ENCODE measurements around the gene CATSPER1.

Gene CATSPER1

DNA sequence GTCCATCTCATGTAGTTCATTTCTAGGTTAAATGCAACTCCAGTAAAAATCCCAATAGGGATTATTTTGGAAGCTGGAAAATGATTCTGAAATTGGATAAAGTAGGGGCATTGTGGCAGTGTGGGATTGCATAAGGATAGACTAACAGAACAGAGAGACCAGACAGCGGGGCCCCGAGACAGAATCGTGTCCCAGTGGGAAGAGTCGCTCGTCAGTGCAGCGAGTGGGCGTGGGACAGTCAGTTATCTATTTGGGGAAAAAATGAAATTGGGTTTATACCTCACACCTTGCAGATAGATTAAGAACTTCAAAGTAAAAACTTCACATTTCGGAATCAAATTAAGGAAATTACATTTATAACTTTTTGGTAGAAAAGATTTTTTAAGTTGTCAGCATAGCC is 54.2 kb downstream of the CATSPER1 start:
- H3K36me3 ChIP-seq (ENCODE audit: control insufficient read depth, insufficient read depth, low read length) = peaks cover 21% of the 10 kb centered on the region
- DNase-seq (ENCODE audit: extremely low read depth, insufficient read length) = no peak
- no peak overlapping the region for H3K4me3 ChIP-seq (replicated peaks; ENCODE audit: low read depth, low read length)
- no peaks in the 10 kb centered on the region for H3K27me3 ChIP-seq (replicated peaks; ENCODE audit: control insufficient read depth, insufficient read depth, low read length)
- TF ChIP-seq, protein P1, sequence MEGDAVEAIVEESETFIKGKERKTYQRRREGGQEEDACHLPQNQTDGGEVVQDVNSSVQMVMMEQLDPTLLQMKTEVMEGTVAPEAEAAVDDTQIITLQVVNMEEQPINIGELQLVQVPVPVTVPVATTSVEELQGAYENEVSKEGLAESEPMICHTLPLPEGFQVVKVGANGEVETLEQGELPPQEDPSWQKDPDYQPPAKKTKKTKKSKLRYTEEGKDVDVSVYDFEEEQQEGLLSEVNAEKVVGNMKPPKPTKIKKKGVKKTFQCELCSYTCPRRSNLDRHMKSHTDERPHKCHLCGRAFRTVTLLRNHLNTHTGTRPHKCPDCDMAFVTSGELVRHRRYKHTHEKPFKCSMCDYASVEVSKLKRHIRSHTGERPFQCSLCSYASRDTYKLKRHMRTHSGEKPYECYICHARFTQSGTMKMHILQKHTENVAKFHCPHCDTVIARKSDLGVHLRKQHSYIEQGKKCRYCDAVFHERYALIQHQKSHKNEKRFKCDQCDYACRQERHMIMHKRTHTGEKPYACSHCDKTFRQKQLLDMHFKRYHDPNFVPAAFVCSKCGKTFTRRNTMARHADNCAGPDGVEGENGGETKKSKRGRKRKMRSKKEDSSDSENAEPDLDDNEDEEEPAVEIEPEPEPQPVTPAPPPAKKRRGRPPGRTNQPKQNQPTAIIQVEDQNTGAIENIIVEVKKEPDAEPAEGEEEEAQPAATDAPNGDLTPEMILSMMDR (IDR thresholded peaks at IDR 0.05; ENCODE audit: insufficient read depth, low read length, poor library complexity, severe bottlenecking) = no peak

DNA sequence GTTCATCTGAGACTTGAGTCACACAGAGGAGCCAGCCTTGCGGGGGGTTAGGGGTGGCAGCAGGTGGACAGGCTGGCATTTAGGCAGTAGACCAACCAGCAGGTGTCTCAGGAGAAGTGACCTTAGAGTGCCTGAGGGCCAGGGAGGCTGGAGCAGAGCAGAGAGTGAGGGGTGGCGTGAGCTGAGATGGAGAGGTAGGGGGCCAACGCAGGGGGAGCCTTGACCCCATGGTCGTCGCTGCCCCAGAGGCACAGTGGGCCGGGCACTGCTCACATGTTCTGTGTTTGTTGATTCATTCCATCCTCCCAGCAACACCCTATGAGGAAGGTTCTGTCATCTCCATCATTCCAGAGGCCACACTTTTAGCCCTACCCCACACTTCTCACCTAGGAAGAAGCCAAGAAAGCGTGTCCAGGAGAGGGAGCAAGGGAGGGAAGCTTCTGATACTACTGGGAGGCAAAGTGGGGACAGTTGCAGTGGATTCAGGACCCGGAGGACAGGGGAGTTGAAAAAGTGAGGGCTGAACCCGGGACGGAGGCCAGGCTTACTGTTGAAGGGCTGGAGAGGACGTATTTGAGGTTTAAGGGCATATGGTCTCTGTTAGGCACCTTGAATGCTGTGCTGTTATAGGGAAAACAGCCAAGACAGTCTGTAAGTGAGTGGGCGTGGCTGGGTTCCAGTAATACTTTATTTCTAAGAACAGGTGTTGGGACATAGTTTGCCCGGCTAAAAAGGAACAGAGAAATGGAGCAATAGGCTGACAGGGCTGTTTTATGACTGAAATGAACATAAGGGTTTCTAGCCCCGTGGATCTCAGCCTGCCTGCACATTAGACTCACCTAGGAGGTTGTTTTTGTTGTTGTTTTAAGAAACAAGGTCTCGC is 57.4 kb downstream of the CATSPER1 start:
- no peak overlapping the region for H3K4me3 ChIP-seq (replicated peaks; ENCODE audit: low read depth, low read length)
- no peaks in the 10 kb centered on the region for H3K27me3 ChIP-seq (replicated peaks; ENCODE audit: control insufficient read depth, insufficient read depth, low read length)
- TF ChIP-seq, protein P1 (IDR thresholded peaks at IDR 0.05; ENCODE audit: insufficient read depth, low read length, poor library complexity, severe bottlenecking) = no peak
- no peak for DNase-seq (ENCODE audit: extremely low read depth, insufficient read length)
- H3K36me3 ChIP-seq (ENCODE audit: control insufficient read depth, insufficient read depth, low read length) = peaks cover 46% of the 10 kb centered on the region

DNA sequence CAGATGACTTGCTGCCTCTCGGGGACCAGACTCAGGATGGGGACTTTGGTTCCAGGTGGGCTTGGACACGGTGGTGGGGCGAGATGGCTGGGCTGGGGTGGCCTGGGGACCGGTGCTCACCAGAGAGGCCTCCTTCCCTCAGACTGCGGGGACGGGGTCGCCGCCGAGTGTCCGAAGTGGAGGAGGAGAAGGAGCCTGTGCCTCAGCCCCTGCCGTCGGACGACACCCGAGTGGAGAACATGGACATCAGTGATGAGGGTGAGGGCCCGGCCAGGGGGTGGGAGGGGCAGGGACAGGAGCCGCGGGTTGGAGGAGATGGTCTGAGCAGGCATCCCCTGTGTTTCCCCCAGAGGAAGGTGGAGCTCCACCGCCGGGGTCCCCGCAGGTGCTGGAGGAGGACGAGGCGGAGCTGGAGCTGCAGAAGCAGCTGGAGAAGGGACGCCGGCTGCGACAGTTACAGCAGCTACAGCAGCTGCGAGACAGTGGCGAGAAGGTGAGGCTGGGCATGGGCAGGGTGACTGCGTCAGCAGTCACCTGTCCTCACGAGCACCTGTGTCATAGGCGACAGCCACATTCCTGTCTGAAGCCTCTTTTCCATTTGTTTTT is 58.8 kb downstream of the CATSPER1 start:
- Histone ChIP-seq H3K4me3 (replicated peaks; ENCODE audit: low read depth, low read length) (no peak overlapping the region), H3K27me3 (replicated peaks; ENCODE audit: control insufficient read depth, insufficient read depth, low read length) (no peaks in the 10 kb centered on the region), H3K36me3 (ENCODE audit: control insufficient read depth, insufficient read depth, low read length) (peaks cover 43% of the 10 kb centered on the region)
- DNase-seq (ENCODE audit: extremely low read depth, insufficient read length) = no peak
- TF ChIP-seq, protein P1 (IDR thresholded peaks at IDR 0.05; ENCODE audit: insufficient read depth, low read length, poor library complexity, severe bottlenecking) = no peak
